SK-N-SH (cell line): ENCODE results near the gene PDE4D.

Experiments used
- CTCF ChIP-seq: fragments of 200-600 bp; sonication (generic); IDR thresholded peaks from 2 replicates; pipeline ENCODE4 v1.6.1; 2017; ENCODE audit warnings: antibody characterized with exemption, mild to moderate bottlenecking, moderate library complexity
- EP300 ChIP-seq, 2 experiments: IDR thresholded peaks; 2 replicates each; pipeline versions ENCODE4 v1.4.0 to v1.6.1; 2012; ENCODE audit warnings: borderline replicate concordance in 1 of 2, low read depth in 1 of 2, low read length in 1 of 2
- EZH2phosphoT487 ChIP-seq: fragments of 200-600 bp; sonication (generic); IDR thresholded peaks from 2 replicates; pipeline ENCODE4 v1.6.1; 2017; ENCODE audit warnings: low read depth, mixed run types, mild to moderate bottlenecking, antibody characterized with exemption, moderate library complexity, borderline replicate concordance
- PBX3 ChIP-seq: IDR thresholded peaks from 2 replicates; pipeline ENCODE4; 2012
- RAD21 ChIP-seq: IDR thresholded peaks from 2 replicates; pipeline ENCODE4 v1.6.1; 2012; ENCODE audit warnings: mild to moderate bottlenecking, low read length
- SIN3A ChIP-seq: IDR thresholded peaks from 2 replicates; pipeline ENCODE4 v1.6.1; 2012; ENCODE audit warnings: low read depth, mild to moderate bottlenecking, low read length, moderate library complexity, borderline replicate concordance

- TF ChIP-seq EP300 (IDR thresholded peaks at IDR 0.05; ENCODE audit: borderline replicate concordance in 1 of 2, low read depth in 1 of 2, low read length in 1 of 2) (no peak), PBX3 (peak; percentile 33; the same call in 1 of the 2 replicates), EZH2phosphoT487 (no peak), CTCF (no peak), SIN3A (no peak), RAD21 (no peak)
Observed at GRCh38 chr5:59725392-59725767, 168.1 kb downstream of the PDE4D start.
